ENCODE results near the gene PPP6R2.
A peak's percentile ranks its signal among the peaks of the same experiment; 100 is the strongest.

The PPP6R2 gene

GRCh38 chr22:50311606-50312351 lies 31.3 kb upstream of the PPP6R2 start:
- Mint-ChIP-seq H3K27me3 (ENCODE audit: low read depth) (peaks cover 6% of the 10 kb centered on the region), H3K36me3 (ENCODE audit: low read depth) (no peaks in the 10 kb centered on the region), H3K4me1 (ENCODE audit: low read depth) (peaks cover 9% of the 10 kb centered on the region), H3K4me3 (no peak overlapping the region), H3K27ac (no peak overlapping the region), H3K9me3 (no peaks in the 10 kb centered on the region)

GRCh38 chr22:50312371-50312770 lies 30.8 kb upstream of the PPP6R2 start:
- Mint-ChIP-seq H3K9me3 (no peaks in the 10 kb centered on the region), H3K4me1 (ENCODE audit: low read depth) (peaks cover 9% of the 10 kb centered on the region), H3K27me3 (ENCODE audit: low read depth) (peaks cover 6% of the 10 kb centered on the region), H3K4me3 (no peak overlapping the region), H3K36me3 (ENCODE audit: low read depth) (no peaks in the 10 kb centered on the region), H3K27ac (no peak overlapping the region)

- H3K27ac Mint-ChIP-seq: no peak overlapping the region
- no peak overlapping the region for H3K4me3 Mint-ChIP-seq
- H3K9me3 Mint-ChIP-seq: no peaks in the 10 kb centered on the region
- no peaks in the 10 kb centered on the region for H3K36me3 Mint-ChIP-seq (ENCODE audit: low read depth)
- H3K27me3 Mint-ChIP-seq (ENCODE audit: low read depth): peaks cover 6% of the 10 kb centered on the region
- peaks cover 9% of the 10 kb centered on the region for H3K4me1 Mint-ChIP-seq (ENCODE audit: low read depth)
Observed at GRCh38 chr22:50313021-50313420, 30.1 kb upstream of the PPP6R2 start.

- Mint-ChIP-seq H3K4me3 (peak overlapping the region; percentile 40), H3K4me1 (ENCODE audit: low read depth) (peaks cover 9% of the 10 kb centered on the region), H3K9me3 (no peaks in the 10 kb centered on the region), H3K36me3 (ENCODE audit: low read depth) (no peaks in the 10 kb centered on the region), H3K27me3 (ENCODE audit: low read depth) (peaks cover 4% of the 10 kb centered on the region), H3K27ac (peak overlapping the region; percentile 15)
Observed at GRCh38 chr22:50313600-50313999, 29.5 kb upstream of the PPP6R2 start.

GRCh38 chr22:50314081-50314454 lies 29.1 kb upstream of the PPP6R2 start:
- Mint-ChIP-seq H3K36me3 (ENCODE audit: low read depth) (no peaks in the 10 kb centered on the region), H3K4me3 (peak overlapping the region; percentile 79), H3K27me3 (ENCODE audit: low read depth) (no peaks in the 10 kb centered on the region), H3K9me3 (no peaks in the 10 kb centered on the region), H3K4me1 (ENCODE audit: low read depth) (peaks cover 6% of the 10 kb centered on the region), H3K27ac (peak overlapping the region; percentile 76)

GRCh38 chr22:50314455-50315288 lies 28.5 kb upstream of the PPP6R2 start:
- H3K4me3 Mint-ChIP-seq: peak overlapping the region; percentile 79
- peak overlapping the region; percentile 76 for H3K27ac Mint-ChIP-seq
- no peaks in the 10 kb centered on the region for H3K36me3 Mint-ChIP-seq (ENCODE audit: low read depth)
- H3K4me1 Mint-ChIP-seq (ENCODE audit: low read depth): peaks cover 6% of the 10 kb centered on the region
- H3K9me3 Mint-ChIP-seq: no peaks in the 10 kb centered on the region
- no peaks in the 10 kb centered on the region for H3K27me3 Mint-ChIP-seq (ENCODE audit: low read depth)

GRCh38 chr22:50315289-50316113 lies 27.6 kb upstream of the PPP6R2 start:
- H3K27ac Mint-ChIP-seq: peak overlapping the region; percentile 4
- no peaks in the 10 kb centered on the region for H3K27me3 Mint-ChIP-seq (ENCODE audit: low read depth)

GRCh38 chr22:50316114-50317065 lies 26.7 kb upstream of the PPP6R2 start:
- Mint-ChIP-seq H3K36me3 (ENCODE audit: low read depth) (no peaks in the 10 kb centered on the region), H3K4me1 (ENCODE audit: low read depth) (peaks cover 6% of the 10 kb centered on the region), H3K27ac (no peak overlapping the region), H3K4me3 (no peak overlapping the region), H3K9me3 (no peaks in the 10 kb centered on the region), H3K27me3 (ENCODE audit: low read depth) (no peaks in the 10 kb centered on the region)

More at GRCh38 chr22:50315289-50316113, 27.6 kb upstream of the PPP6R2 start:
- Mint-ChIP-seq H3K4me3 (peak overlapping the region; percentile 46), H3K4me1 (ENCODE audit: low read depth) (peaks cover 6% of the 10 kb centered on the region), H3K9me3 (no peaks in the 10 kb centered on the region), H3K36me3 (ENCODE audit: low read depth) (no peaks in the 10 kb centered on the region)

- H3K9me3 Mint-ChIP-seq: no peaks in the 10 kb centered on the region
- H3K27me3 Mint-ChIP-seq (ENCODE audit: low read depth): no peaks in the 10 kb centered on the region
- no peak overlapping the region for H3K4me3 Mint-ChIP-seq
- no peak overlapping the region for H3K27ac Mint-ChIP-seq
- H3K4me1 Mint-ChIP-seq (ENCODE audit: low read depth): peaks cover 6% of the 10 kb centered on the region
- H3K36me3 Mint-ChIP-seq (ENCODE audit: low read depth): no peaks in the 10 kb centered on the region
Observed at GRCh38 chr22:50317178-50317577, 25.9 kb upstream of the PPP6R2 start.

GRCh38 chr22:50317674-50318073 lies 25.5 kb upstream of the PPP6R2 start:
- Mint-ChIP-seq H3K4me3 (no peak overlapping the region), H3K27ac (no peak overlapping the region), H3K36me3 (ENCODE audit: low read depth) (no peaks in the 10 kb centered on the region), H3K4me1 (ENCODE audit: low read depth) (peaks cover 6% of the 10 kb centered on the region), H3K9me3 (no peaks in the 10 kb centered on the region), H3K27me3 (ENCODE audit: low read depth) (no peaks in the 10 kb centered on the region)

- Mint-ChIP-seq H3K36me3 (ENCODE audit: low read depth) (no peaks in the 10 kb centered on the region), H3K4me1 (ENCODE audit: low read depth) (peaks cover 6% of the 10 kb centered on the region), H3K27me3 (ENCODE audit: low read depth) (no peaks in the 10 kb centered on the region), H3K4me3 (no peak overlapping the region), H3K27ac (no peak overlapping the region), H3K9me3 (no peaks in the 10 kb centered on the region)
Observed at GRCh38 chr22:50318356-50318697, 24.8 kb upstream of the PPP6R2 start.

- no peaks in the 10 kb centered on the region for H3K36me3 Mint-ChIP-seq (ENCODE audit: low read depth)
- no peak overlapping the region for H3K27ac Mint-ChIP-seq
- peaks cover 5% of the 10 kb centered on the region for H3K4me1 Mint-ChIP-seq (ENCODE audit: low read depth)
- H3K9me3 Mint-ChIP-seq: no peaks in the 10 kb centered on the region
- no peak overlapping the region for H3K4me3 Mint-ChIP-seq
- H3K27me3 Mint-ChIP-seq (ENCODE audit: low read depth): no peaks in the 10 kb centered on the region
Observed at GRCh38 chr22:50318698-50319411, 24.3 kb upstream of the PPP6R2 start.

- no peaks in the 10 kb centered on the region for H3K36me3 Mint-ChIP-seq (ENCODE audit: low read depth)
- peaks cover under 1% of the 10 kb centered on the region for H3K4me1 Mint-ChIP-seq (ENCODE audit: low read depth)
- H3K27ac Mint-ChIP-seq: no peak overlapping the region
- no peak overlapping the region for H3K4me3 Mint-ChIP-seq
- no peaks in the 10 kb centered on the region for H3K9me3 Mint-ChIP-seq
- peaks cover 1% of the 10 kb centered on the region for H3K27me3 Mint-ChIP-seq (ENCODE audit: low read depth)
Observed at GRCh38 chr22:50319503-50319951, 23.6 kb upstream of the PPP6R2 start.

Data from T-helper 1 cell treated with Interleukin-12 subunit alpha and Interleukin-12 subunit beta and Interleukin-4 antibody, amounts not matched to agents 30 μg/mL and 1 μg/mL, for 36 hours (primary cell).